Measurements from ENCODE around the gene HECW1.
"Not testable (repeated sequence)": the region's sequence is repeated elsewhere in the genome, so short reads cannot be mapped to it uniquely, and the experiment has no call there.

Gene HECW1

DNA sequence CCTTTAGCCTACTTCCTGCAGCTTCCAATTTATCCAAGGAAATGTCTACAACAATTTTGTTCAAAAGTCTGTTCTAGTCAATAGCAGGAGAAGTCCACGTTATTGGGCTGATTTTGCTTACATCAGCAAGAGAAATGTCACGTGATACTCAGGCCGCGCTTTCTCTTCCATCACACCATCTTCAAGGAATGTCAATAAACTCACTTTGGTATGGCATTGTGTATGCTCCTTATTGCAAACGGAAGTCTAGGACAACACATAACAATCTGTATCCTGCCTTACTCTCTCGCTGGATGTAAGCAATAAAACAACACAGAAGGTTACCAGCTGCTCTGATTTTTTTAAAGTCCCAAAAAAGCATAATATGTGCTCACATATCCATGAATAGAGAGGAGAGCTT is 453.3 kb downstream of the HECW1 start:
- no peak for DNase-seq (ENCODE audit: low read depth in 4 of 4, low spot score in 1 of 4)

GRCh38 chr7:43568529-43568928 is 456.1 kb downstream of the HECW1 start:
- DNase-seq (ENCODE audit: low read depth in 4 of 4, low spot score in 1 of 4): no peak

DNA sequence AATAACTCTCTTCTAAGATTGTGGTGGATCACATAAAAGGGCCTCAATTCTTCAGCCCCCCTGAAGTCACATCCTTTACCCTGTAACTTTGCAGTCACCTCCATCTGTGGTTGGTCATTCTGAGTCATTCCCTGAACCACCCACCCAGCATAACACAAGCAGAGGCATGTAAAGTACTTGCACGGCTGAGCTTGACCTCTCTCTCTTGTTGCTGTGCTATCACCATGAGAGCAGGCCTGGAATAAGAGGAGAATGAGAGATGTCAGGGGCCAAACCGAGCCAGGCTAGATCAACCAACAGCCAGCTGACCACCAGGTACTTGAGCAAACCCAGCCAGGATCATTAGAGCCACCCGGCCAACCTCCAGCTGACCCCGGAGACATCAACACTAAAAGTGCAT is 457.0 kb downstream of the HECW1 start:
- DNase-seq (ENCODE audit: low read depth in 4 of 4, low spot score in 1 of 4): no peak

DNA sequence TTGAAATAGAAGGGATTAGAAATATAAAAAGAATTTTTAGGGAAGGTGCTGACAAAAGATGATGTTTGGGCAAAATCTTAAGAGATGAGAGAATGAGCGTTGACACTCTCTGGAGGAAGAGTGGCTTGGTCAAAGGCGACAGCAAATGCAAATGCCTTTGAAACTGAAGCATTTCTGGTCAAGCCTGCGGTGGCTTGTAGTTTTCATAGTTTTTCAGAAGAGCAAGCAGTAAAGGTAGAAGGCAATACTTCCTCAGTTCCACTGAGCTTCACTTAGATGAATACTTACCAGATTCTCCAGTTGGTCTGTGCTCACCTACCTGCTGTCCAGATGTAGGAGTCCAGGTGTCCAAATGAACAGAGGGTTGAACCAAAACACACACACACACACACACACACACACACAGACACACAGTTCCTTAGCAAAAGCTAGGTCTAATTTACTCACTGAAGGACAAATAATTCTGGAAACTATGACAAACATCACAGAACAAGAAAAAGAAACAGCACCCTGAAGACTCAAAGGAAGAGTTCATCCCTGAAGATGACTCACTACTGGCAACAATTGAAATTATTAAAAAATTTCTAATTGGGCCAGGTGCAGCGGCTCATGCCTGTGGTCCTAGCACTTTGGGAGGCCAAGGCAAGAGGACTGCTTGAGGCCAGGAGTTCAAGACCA is 458.4 kb downstream of the HECW1 start:
- DNase-seq (ENCODE audit: low read depth in 4 of 4, low spot score in 1 of 4): no peak

GRCh38 chr7:43572516-43573049 is 460.1 kb downstream of the HECW1 start:
- DNase-seq (ENCODE audit: low read depth in 4 of 4, low spot score in 1 of 4): no peak

DNA sequence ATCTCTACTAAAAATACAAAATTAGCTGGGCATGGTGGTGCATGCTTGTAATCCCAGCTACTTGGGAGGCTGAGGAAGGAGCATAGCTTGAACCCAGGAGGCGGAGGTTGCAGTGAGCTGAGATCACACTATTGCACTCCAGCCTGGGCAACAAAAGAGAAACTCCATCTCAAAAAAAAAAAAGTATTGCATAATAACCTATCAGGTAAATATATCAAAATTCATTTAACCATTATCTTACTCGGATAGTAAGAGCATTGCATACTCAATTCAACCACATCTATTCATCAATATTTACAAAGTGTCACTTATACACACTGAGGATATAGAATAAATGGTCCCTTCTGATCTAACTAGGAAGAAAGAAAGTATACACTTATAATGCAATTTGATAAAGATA is 461.4 kb downstream of the HECW1 start:
- DNase-seq (ENCODE audit: low read depth in 4 of 4, low spot score in 1 of 4): not testable (repeated sequence)

DNA sequence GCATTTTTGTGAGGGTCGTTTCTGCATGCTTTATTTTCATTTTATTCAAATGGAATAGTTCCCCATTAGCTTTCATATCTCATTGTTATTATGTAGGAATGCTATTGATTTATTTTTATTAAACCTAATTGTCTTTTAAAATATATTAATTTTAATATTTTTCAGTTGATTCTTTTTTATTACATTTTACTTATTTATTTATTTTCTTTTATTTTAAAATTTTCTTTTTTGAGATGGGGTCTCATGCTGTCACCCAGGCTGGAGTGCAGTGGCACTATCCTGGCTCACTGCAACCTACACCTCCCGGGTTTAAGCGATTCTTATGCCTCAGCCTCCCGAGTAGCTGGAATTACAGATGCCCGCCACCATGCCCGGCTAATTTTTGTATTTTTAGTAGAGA is 463.1 kb downstream of the HECW1 start:
- no peak for DNase-seq (ENCODE audit: low read depth in 4 of 4, low spot score in 1 of 4)

GRCh38 chr7:43576241-43576640 is 463.8 kb downstream of the HECW1 start:
- no peak for DNase-seq (ENCODE audit: low read depth in 4 of 4, low spot score in 1 of 4)

GRCh38 chr7:43577485-43577951 is 465.1 kb downstream of the HECW1 start:
- no peak for DNase-seq (ENCODE audit: low read depth in 4 of 4, low spot score in 1 of 4)

DNA sequence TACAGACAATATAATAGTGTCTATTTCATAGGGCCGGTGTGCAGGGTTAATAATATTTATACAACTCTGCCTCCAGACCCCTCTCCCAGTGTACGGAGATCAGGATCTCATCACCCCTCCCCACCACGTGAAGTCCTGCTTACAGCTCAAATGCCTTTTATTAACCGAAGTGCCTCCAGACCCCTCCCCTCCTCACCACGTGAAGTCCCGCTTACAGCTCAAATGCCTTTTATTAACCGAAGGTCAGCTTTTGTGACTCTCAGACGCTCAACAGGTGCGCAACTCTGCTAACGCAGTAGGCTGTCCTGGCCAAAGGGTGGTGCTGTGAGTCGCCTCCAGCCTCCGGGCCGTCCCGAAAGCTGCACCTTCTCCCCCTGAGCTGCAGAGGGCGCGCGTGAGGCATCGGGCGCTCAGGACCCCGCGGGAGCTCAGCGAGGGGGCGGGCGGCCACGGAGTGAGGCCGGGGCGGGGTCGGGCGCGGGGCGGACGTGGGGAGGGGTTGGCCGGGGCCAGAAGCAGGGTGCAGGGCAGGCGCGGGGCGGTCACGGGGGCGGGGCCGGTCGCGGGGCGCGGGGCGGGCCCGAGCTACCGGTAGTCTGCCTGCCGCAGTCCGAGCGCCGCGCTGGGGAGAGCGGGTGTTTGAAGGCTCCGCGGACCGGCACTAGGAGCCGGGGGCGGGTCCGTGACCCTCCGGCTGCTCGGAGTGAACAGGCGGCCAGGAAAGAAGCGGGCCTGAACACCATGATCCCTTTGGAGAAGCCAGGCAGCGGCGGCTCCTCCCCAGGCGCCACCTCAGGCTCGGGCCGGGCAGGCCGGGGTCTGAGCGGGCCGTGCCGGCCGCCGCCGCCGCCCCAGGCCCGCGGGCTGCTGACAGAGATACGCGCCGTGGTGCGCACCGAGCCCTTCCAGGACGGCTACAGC is 470.3 kb downstream of the HECW1 start, which contains the start of gene STK17A:
Gene STK17A (plus strand): TSS at position 606 of the 921 bp plus-strand sequence. CDS start 136 bp downstream, at position 742.
- DNase-seq (ENCODE audit: low read depth in 4 of 4, low spot score in 1 of 4): peak; percentile 77 to 90 (median 86)

DNA sequence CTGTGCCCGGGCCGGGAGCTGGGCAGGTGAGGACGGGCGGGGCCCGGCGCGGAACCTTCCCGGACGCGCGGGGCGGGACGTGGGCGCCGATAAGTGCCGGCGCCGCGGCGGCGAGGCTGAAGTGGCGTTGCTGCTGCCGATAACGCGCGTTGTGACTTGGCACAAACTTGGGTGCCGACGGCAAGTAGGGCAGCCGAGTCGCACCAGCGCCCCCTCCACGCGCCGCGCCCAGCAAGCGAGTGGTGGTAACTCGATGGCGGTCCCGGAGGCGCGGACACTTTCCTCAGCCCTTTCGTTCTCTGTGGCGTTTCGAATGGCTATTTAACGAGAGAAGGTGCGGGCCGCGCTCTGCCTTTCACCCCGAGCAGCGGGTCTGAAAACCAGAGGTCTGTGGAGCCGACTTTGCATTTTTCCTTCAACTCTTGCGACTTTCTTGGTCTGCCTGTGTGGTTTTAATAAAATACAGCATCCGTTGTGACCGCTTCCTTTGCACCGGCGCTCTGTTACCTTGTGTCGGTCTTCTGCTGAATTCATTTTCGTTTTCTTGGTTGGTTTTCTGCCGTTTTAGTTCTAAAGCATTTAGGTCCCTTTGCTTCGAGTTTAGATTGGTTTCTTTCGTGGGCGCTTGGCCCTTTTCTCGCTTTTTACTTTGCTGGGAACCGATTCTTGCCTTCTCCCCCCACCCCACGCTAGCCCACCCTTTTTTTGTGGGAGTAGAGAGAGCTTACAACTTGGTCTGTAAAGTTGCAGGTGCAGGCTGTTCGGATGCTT is 471.2 kb downstream of the HECW1 start:
- peak in 3 of 4 experiments; percentile 30 to 38 (median 34) for DNase-seq (ENCODE audit: low read depth in 4 of 4, low spot score in 1 of 4)

DNA sequence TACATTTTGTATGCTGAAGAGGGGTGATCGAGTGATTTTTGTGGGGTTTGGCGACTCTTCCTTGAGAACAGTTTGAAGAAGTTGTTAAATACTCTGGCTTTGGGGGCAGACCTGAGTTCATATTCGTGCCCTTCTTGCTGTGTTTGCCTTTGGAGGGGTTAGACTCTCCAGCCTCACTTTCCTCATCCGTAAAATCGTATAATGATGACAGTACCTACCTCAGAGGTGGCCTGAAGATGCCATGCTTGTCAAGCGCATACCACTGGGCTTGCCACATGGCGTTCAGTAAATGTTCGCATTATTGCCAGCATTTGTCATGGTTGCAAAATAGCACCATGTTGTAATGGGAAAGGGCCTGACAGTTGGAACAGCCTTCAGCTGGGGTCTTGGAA is 471.7 kb downstream of the HECW1 start:
- DNase-seq (ENCODE audit: low read depth in 4 of 4, low spot score in 1 of 4): peak in 2 of 4 experiments; percentile 7 to 10

DNA sequence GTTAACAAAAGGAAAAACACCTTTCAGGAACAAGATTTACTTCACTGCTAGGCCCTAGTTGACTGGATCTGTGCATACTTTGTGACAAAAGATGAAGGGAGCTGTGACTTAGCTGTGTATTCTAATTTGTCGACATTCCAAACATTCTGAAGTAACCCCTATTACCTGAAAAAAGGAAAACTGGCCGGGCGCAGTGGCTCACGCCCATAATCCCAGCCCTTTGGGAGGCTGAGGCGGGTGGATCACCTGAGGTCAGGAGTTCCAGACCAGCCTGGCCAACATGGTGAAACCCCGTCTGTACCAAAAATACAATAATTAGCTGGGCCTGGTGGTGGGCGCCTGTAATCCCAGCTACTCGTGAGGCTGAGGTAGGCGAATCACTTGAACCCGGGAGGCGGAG is 472.3 kb downstream of the HECW1 start:
- not testable (repeated sequence) for DNase-seq (ENCODE audit: low read depth in 4 of 4, low spot score in 1 of 4)

- DNase-seq (ENCODE audit: low read depth in 4 of 4, low spot score in 1 of 4): no peak
Measured at GRCh38 chr7:43585562-43585961, 473.1 kb downstream of the HECW1 start.

- DNase-seq (ENCODE audit: low read depth in 4 of 4, low spot score in 1 of 4): no peak
Measured at GRCh38 chr7:43586251-43586900, 473.9 kb downstream of the HECW1 start.

GRCh38 chr7:43588477-43589132 is 476.2 kb downstream of the HECW1 start:
- no peak for DNase-seq (ENCODE audit: low read depth in 4 of 4, low spot score in 1 of 4)

DNA sequence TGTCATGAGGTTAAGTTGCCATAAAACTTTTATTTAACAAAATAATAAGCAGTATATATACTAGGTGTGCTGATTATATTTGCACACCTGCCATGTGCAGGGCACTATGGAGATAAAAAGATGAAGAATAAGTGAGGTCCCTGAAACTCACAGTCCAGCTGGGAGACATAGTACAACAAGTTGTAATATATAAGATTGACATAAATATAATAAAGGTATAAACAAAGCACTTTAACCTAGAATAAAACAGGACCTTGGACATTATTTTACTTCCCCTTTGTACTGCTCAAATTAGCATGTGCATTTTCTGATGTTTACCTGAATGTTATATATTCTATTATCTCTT is 476.7 kb downstream of the HECW1 start:
- DNase-seq (ENCODE audit: low read depth in 4 of 4, low spot score in 1 of 4): no peak

DNA sequence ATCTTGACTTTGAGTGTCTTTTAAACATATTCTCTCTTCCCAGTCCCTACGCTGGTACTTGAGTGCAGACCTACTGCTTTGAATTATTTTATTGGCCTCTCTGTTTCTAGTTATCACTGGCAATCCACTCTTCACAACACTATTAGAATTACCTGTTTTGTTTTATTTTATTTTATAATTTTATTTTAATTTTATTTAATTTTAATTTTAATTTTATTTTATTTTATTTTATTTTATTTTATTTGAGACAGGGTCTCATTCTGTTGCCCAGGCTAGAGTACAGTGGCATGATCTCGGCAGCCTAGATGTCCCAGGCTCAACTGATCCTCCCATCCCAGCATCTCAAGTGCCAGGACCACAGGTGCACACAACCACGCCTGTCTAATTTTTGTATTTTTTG is 477.3 kb downstream of the HECW1 start:
- DNase-seq (ENCODE audit: low read depth in 4 of 4, low spot score in 1 of 4): no peak

DNA sequence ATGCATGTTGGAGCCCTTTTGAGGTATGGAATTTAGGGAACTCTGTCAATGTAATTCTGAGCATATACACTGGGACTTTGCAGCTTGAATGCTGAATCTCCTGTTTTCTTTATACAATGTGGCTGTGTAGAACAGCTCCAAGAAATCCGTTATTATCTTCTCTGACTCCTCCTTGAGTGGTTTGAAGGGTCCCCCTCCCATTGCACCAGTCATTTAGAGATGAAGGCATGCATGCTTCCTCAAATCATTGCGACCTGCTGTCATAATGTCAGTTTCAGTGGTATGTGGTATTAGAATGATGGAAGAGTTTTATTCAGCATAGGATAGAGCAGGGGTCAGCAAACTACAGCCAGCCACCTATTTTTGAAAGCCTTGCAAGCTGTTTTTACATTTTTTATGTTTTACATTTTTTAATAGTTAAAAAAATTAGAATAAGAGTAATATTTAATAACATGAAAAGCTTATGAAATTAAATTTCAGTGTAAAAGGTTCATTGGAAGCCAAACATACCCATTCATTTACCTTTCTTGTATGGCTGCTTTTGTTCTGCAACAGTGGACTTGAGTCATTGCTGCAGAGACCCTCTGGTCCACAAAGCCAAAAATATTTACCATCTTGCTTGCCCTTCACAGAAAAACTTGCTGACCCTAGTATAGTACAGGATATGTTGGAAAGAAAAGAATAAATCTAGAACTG is 478.6 kb downstream of the HECW1 start:
- DNase-seq (ENCODE audit: low read depth in 4 of 4, low spot score in 1 of 4): no peak
